HG02763 (cell line): ENCODE data around the gene GDF9.

Experiments
- ATAC-seq: cut with Tn5 transposase; IDR thresholded peaks from one replicate; pipeline ENCODE4 v1.9.1; 2021; ENCODE audit warnings: mild to moderate bottlenecking, moderate library complexity; ENCODE audit not compliant: unreplicated experiment

The GDF9 gene

GRCh38 chr5:132839426-132840301 is 26.6 kb downstream of the GDF9 start:
- no peak for ATAC-seq

GRCh38 chr5:132838516-132839282 is 27.6 kb downstream of the GDF9 start:
- ATAC-seq, result no peak

GRCh38 chr5:132837868-132838267 is 28.4 kb downstream of the GDF9 start:
- no peak for ATAC-seq

GRCh38 chr5:132836852-132837251 is 29.4 kb downstream of the GDF9 start:
- ATAC-seq, result no peak

- ATAC-seq, result no peak
Observed at GRCh38 chr5:132834057-132834456, 32.2 kb downstream of the GDF9 start.

- ATAC-seq, result no peak
Observed at GRCh38 chr5:132832612-132833011, 33.7 kb downstream of the GDF9 start.

- no peak for ATAC-seq
Observed at GRCh38 chr5:132831095-132831860, 35.0 kb downstream of the GDF9 start.

GRCh38 chr5:132830436-132831094 is 35.7 kb downstream of the GDF9 start, which contains the start of gene SHROOM1:
SHROOM1 (minus strand) TSS chr5:132830647; CDS start chr5:132826140, 4,507 bp downstream.
- ATAC-seq, result peak; percentile 67

- peak; percentile 69 for ATAC-seq
Observed at GRCh38 chr5:132829742-132830435, 36.4 kb downstream of the GDF9 start.

GRCh38 chr5:132828846-132829494 is 37.3 kb downstream of the GDF9 start:
- no peak for ATAC-seq

- ATAC-seq, result no peak
Observed at GRCh38 chr5:132827943-132828673, 38.2 kb downstream of the GDF9 start.

- ATAC-seq, result no peak
Observed at GRCh38 chr5:132826424-132827082, 39.7 kb downstream of the GDF9 start.

GRCh38 chr5:132825834-132826391 is 40.4 kb downstream of the GDF9 start:
- no peak for ATAC-seq

- ATAC-seq, result no peak
Observed at GRCh38 chr5:132825033-132825833, 41.0 kb downstream of the GDF9 start.

- no peak for ATAC-seq
Observed at GRCh38 chr5:132824426-132824825, 41.8 kb downstream of the GDF9 start.

GRCh38 chr5:132823481-132824050 is 42.7 kb downstream of the GDF9 start:
- ATAC-seq, result no peak
